ENCODE measurements around the gene DERL3.

DERL3 gene

DNA sequence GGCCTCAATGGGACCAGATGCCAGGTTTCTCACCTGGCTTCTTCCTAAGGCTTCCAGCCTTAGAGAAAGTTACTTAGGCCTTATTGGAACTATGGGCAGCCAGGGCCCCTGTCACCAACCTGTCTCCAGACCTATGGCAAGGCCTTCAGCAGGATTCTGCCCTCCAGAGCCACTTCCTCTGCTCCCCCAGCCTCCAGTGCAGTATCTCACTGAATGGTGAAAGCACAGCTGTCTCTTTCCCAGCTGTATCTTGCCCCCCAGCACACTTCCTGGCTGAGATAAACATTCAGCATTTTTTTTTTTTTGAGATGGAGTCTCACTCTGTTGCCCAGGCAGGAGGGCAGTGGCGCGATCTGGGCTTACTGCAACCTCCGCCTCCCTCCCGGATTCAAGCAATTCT, 20.4 kb upstream of the DERL3 start:
- no peaks in the 10 kb centered on the region for H3K9me3 ChIP-seq (ENCODE audit: low read length)
- no peak overlapping the region for H3K4me3 ChIP-seq (ENCODE audit: low read depth in 1 of 2, low read length in 2 of 2)
- no peaks in the 10 kb centered on the region for H3K27me3 ChIP-seq (ENCODE audit: control insufficient read depth in 1 of 2, insufficient read depth in 2 of 2, low read length in 2 of 2)
- peaks cover 6% of the 10 kb centered on the region for H3K36me3 ChIP-seq (ENCODE audit: insufficient read depth, low read length)
- H3K4me1 ChIP-seq (ENCODE audit: insufficient read depth, low read length) = peaks cover 15% of the 10 kb centered on the region
- no peak overlapping the region for H3K27ac ChIP-seq (ENCODE audit: low read depth, low read length)
- no peak overlapping the region for H3K9ac ChIP-seq (ENCODE audit: low read length)

DNA sequence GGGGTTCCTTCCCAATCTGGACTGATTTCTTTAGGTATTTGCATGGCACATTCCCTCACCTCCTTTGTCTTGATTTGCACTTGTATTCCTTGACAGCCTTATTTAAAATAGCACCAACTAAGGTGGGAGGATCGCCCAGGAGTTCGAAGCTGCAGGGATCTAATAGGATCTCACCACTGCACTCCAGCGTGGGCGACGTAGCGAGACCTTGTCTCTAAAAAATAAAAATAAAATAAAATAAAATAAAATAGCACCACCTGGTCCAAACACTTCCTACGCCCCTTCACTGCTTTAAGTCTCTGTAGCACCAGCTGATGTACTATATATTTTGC, 19.6 kb upstream of the DERL3 start:
- H3K27me3 ChIP-seq (ENCODE audit: control insufficient read depth in 1 of 2, insufficient read depth in 2 of 2, low read length in 2 of 2) = no peaks in the 10 kb centered on the region
- H3K27ac ChIP-seq (ENCODE audit: low read depth, low read length) = no peak overlapping the region
- H3K9ac ChIP-seq (ENCODE audit: low read length) = peak overlapping the region; percentile 89
- H3K4me1 ChIP-seq (ENCODE audit: insufficient read depth, low read length) = peaks cover 15% of the 10 kb centered on the region
- peak overlapping the region; percentile 51 to 94 for H3K4me3 ChIP-seq (ENCODE audit: low read depth in 1 of 2, low read length in 2 of 2)
- peaks cover 6% of the 10 kb centered on the region for H3K36me3 ChIP-seq (ENCODE audit: insufficient read depth, low read length)
- no peaks in the 10 kb centered on the region for H3K9me3 ChIP-seq (ENCODE audit: low read length)

DNA sequence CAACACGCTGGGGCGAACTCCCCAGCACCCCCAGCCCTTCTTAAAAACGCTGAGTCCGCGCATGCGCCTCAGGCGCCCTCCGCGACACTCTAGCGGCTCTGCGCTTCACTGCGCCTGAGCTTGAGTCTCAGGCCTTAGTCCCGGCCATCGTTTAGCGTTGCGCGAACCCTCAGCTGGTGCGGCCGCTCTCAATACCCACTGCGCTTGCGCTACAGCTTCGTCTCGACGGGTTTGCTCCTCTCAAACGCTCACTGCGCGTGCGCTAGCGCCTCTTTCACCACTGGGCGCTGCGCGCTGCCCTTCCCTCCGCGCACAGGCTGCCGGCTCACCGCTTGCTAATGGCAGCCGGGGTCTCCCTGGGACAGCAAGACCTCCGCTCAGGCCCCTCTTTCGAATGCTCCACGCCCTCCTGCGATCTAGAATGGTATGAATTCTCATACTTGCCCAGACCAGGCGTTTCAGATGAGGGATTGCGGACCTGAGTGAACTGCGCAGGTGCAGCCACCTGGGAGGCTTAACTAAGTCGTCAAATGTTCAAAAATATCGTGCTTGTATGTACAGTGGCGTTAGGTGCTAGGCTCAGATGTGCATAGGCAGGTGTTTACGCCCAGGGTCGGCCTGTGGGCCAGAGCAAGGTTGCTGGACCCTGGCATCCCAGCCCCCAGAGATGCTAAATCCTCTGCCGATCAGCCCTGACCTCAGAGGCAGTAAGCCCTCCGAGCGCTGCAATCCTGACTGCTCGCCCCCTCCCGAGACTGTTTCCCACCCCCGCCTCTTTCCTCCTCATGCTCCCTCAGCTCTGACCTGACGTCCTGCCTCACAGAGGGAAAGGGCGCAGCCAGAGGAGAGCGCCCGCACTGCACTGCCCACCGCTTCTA, 19.0 kb upstream of the DERL3 start, which contains the start of gene SLC2A11:
Gene SLC2A11, plus strand, starts transcription at position 270 of the 878 bp plus-strand sequence. Its CDS starts 125 bp downstream, at position 395.
- Histone ChIP-seq H3K27me3 (ENCODE audit: control insufficient read depth in 1 of 2, insufficient read depth in 2 of 2, low read length in 2 of 2) (no peaks in the 10 kb centered on the region), H3K4me3 (ENCODE audit: low read depth in 1 of 2, low read length in 2 of 2) (peak within 1 kb of the TSS; percentile 51 to 94), H3K4me1 (ENCODE audit: insufficient read depth, low read length) (peaks cover 15% of the 10 kb centered on the region), H3K27ac (ENCODE audit: low read depth, low read length) (peak within 1 kb of the TSS; percentile 96), H3K9me3 (ENCODE audit: low read length) (no peaks in the 10 kb centered on the region), H3K36me3 (ENCODE audit: insufficient read depth, low read length) (peaks cover under 1% of the 10 kb centered on the region), H3K9ac (ENCODE audit: low read length) (peak within 1 kb of the TSS; percentile 89)

DNA sequence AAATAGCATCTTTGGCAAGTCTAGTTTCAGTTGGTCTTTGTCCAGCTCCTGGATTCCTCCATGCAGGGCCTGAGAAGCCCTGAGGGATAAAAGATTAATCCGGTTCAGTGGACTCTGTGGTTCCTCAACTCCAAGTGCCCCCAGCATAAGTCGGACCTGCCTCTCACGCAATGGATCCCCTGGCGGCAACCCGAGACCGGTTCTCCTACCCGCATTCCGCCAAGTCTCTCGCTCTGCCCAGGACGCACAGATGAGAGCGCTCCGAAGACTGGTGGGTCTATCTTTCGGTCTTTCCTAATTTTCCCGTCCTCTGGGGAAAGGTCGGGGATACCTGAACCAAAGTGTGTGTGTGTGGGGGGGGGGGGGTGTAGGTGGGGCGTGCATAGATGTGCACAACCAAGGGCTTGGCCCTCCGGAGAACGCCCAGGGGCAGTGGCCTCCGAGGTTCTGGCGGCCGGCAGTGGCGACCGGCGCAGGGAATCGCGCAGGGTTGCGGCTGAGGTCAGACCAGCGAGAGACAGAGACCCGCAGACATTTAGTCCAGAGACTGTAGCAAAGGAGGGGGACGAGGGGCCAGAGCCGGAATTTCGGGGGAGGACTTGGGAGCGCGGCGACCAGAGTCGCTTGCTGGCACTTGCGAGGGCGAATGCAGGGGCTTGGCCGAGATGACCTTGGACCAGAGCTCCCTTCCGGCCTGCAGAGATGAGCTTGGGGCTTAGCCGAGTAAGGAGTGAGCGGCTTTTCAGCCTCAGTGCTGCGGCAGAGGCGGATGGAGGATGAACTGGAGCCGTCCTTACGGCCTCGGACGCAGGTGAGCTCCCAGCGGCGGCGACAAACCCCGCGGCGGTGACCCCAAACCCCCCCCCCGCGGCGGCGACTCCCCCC, 18.2 kb upstream of the DERL3 start:
- H3K4me1 ChIP-seq (ENCODE audit: insufficient read depth, low read length) = peaks cover 15% of the 10 kb centered on the region
- H3K27ac ChIP-seq (ENCODE audit: low read depth, low read length) = peak overlapping the region; percentile 96
- H3K27me3 ChIP-seq (ENCODE audit: control insufficient read depth in 1 of 2, insufficient read depth in 2 of 2, low read length in 2 of 2) = no peaks in the 10 kb centered on the region
- peak overlapping the region; percentile 51 to 94 for H3K4me3 ChIP-seq (ENCODE audit: low read depth in 1 of 2, low read length in 2 of 2)
- peak overlapping the region; percentile 61 for H3K9ac ChIP-seq (ENCODE audit: low read length)
- no peaks in the 10 kb centered on the region for H3K9me3 ChIP-seq (ENCODE audit: low read length)
- H3K36me3 ChIP-seq (ENCODE audit: insufficient read depth, low read length) = no peaks in the 10 kb centered on the region

DNA sequence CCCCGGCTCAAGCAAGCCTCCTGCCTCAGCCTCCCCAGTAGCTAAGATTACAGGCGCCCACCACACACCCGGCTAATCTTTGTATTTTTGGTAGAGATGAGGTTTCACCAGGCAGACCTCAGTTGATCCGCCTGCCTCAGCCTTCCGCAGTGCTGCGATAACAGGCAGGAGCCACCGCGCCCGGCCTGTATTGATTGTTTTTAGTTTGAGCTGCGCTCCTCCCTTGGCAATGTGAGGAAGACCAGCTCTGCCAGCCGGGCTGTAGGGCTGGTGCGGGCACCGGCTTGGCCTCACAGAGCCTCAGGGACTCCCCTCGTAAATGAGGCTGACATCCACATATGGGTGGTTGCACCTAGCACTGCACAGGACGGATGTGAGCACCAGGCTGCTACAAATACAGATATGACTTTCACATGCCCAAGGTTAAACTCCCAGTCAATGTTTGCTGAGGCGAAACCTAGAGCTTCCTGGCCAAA, 11.4 kb upstream of the DERL3 start:
- Histone ChIP-seq H3K4me1 (ENCODE audit: insufficient read depth, low read length) (no peaks in the 10 kb centered on the region), H3K27me3 (ENCODE audit: control insufficient read depth in 1 of 2, insufficient read depth in 2 of 2, low read length in 2 of 2) (peaks cover 0 to 5% of the 10 kb centered on the region in 2 donors), H3K27ac (ENCODE audit: low read depth, low read length) (no peak overlapping the region), H3K4me3 (ENCODE audit: low read depth in 1 of 2, low read length in 2 of 2) (no peak overlapping the region), H3K9ac (ENCODE audit: low read length) (no peak overlapping the region), H3K9me3 (ENCODE audit: low read length) (no peaks in the 10 kb centered on the region), H3K36me3 (ENCODE audit: insufficient read depth, low read length) (no peaks in the 10 kb centered on the region)

- Histone ChIP-seq H3K27ac (ENCODE audit: low read depth, low read length) (no peak overlapping the region), H3K27me3 (ENCODE audit: control insufficient read depth in 1 of 2, insufficient read depth in 2 of 2, low read length in 2 of 2) (peaks cover 0 to 5% of the 10 kb centered on the region in 2 donors), H3K4me3 (ENCODE audit: low read depth in 1 of 2, low read length in 2 of 2) (peak overlapping the region in 1 of 2 donors; percentile 11), H3K36me3 (ENCODE audit: insufficient read depth, low read length) (no peaks in the 10 kb centered on the region), H3K4me1 (ENCODE audit: insufficient read depth, low read length) (no peaks in the 10 kb centered on the region), H3K9ac (ENCODE audit: low read length) (no peak overlapping the region), H3K9me3 (ENCODE audit: low read length) (no peaks in the 10 kb centered on the region)
These were observed 10.5 kb upstream of the DERL3 start for GRCh38 chr22:23849009-23850006.

- H3K4me1 ChIP-seq (ENCODE audit: insufficient read depth, low read length) = no peaks in the 10 kb centered on the region
- H3K36me3 ChIP-seq (ENCODE audit: insufficient read depth, low read length) = no peaks in the 10 kb centered on the region
- no peak overlapping the region for H3K4me3 ChIP-seq (ENCODE audit: low read depth in 1 of 2, low read length in 2 of 2)
- H3K27me3 ChIP-seq (ENCODE audit: control insufficient read depth in 1 of 2, insufficient read depth in 2 of 2, low read length in 2 of 2) = peaks cover 0 to 5% of the 10 kb centered on the region in 2 donors
- H3K9ac ChIP-seq (ENCODE audit: low read length) = no peak overlapping the region
- no peaks in the 10 kb centered on the region for H3K9me3 ChIP-seq (ENCODE audit: low read length)
- H3K27ac ChIP-seq (ENCODE audit: low read depth, low read length) = no peak overlapping the region
These were observed 9.4 kb upstream of the DERL3 start for GRCh38 chr22:23847991-23848864.

DNA sequence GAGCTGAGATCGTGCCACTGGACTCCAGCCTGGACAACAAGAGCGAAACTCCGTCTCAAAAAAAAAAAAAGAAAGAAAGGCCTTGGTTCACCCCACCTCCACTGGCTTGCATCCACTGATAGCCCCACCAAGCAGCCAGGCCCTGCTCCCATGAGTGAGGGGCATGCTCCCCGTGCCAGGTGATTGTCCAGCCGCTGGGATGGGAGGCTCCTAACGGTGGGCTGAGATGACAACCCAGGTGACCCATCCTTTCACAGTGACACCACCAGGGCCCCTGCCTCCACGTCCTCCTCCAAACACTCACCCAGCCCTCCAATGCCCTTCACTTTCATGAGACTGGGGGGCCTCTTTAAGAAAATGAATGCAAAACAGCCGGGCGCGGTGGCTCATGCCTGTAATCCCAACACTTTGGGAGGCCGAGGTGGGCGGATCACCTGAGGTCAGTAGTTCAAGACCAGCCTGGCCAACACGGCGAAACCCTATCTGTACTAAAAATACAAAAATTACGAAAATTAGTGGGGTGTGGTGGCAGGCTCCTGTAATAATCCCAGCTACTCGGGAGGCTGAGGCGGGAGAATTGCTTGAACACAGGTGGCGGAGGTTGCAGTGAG, 8.6 kb upstream of the DERL3 start:
- Histone ChIP-seq H3K27me3 (ENCODE audit: control insufficient read depth in 1 of 2, insufficient read depth in 2 of 2, low read length in 2 of 2) (peaks cover 0 to 5% of the 10 kb centered on the region in 2 donors), H3K9me3 (ENCODE audit: low read length) (no peaks in the 10 kb centered on the region), H3K4me3 (ENCODE audit: low read depth in 1 of 2, low read length in 2 of 2) (no peak overlapping the region), H3K9ac (ENCODE audit: low read length) (no peak overlapping the region), H3K4me1 (ENCODE audit: insufficient read depth, low read length) (no peaks in the 10 kb centered on the region), H3K27ac (ENCODE audit: low read depth, low read length) (no peak overlapping the region), H3K36me3 (ENCODE audit: insufficient read depth, low read length) (no peaks in the 10 kb centered on the region)

DNA sequence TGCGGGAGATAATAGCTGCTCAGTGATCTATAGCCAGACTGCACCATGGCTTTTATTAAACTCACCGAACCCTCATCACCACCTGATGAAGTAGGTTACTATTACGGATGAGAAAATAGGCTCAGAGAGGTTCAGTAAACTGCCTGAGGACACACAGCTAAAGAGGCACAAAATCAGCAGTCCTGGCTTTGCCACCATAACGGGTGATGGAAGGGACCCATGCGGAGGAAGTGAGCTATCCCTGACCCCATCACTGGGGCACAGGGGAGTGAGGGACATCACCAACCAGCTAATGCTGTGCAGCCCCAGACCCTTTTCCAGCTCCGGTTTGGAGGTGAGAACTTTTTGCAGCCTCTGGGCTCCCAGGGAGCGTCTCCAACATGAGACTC, 7.3 kb upstream of the DERL3 start:
- H3K27me3 ChIP-seq (ENCODE audit: control insufficient read depth in 1 of 2, insufficient read depth in 2 of 2, low read length in 2 of 2) = peaks cover 0 to 5% of the 10 kb centered on the region in 2 donors
- H3K27ac ChIP-seq (ENCODE audit: low read depth, low read length) = no peak overlapping the region
- H3K4me1 ChIP-seq (ENCODE audit: insufficient read depth, low read length) = no peaks in the 10 kb centered on the region
- no peaks in the 10 kb centered on the region for H3K9me3 ChIP-seq (ENCODE audit: low read length)
- no peak overlapping the region for H3K4me3 ChIP-seq (ENCODE audit: low read depth in 1 of 2, low read length in 2 of 2)
- no peak overlapping the region for H3K9ac ChIP-seq (ENCODE audit: low read length)
- no peaks in the 10 kb centered on the region for H3K36me3 ChIP-seq (ENCODE audit: insufficient read depth, low read length)

Measured in muscle layer of colon (tissue), 2 donors.